HepG2 (cell line): ENCODE data around the gene WDR70. TPM values are rescaled to one million over a fixed set of nuclear protein-coding genes. Genes with fewer than 3 reads are reported as not detected.

Experiments used
- HDAC1 ChIP-seq: sonication (generic); formaldehyde crosslinking; IDR thresholded peaks from 2 replicates; pipeline ENCODE4 v1.5.1; 2020; ENCODE audit warnings: mild to moderate bottlenecking, missing genetic modification reagents
- HMG20A ChIP-seq: IDR thresholded peaks from 2 replicates; pipeline ENCODE4 v1.6.1; 2016; ENCODE audit warnings: borderline replicate concordance
- MIER3 ChIP-seq: IDR thresholded peaks from 2 replicates; pipeline ENCODE4 v1.6.1; 2016; ENCODE audit warnings: missing compliant biosample characterization, borderline replicate concordance
- SOX5 ChIP-seq: IDR thresholded peaks from 2 replicates; pipeline ENCODE4 v1.6.1; 2016; ENCODE audit warnings: borderline replicate concordance
- TCF7 ChIP-seq: sonication (generic); IDR thresholded peaks from 2 replicates; pipeline ENCODE4 v1.6.1; 2016; ENCODE audit warnings: antibody characterized with exemption, low read depth
- ZNF232 ChIP-seq: sonication (generic); formaldehyde crosslinking; IDR thresholded peaks from 2 replicates; pipeline ENCODE4 v1.4.0; 2020; ENCODE audit warnings: missing genetic modification reagents, borderline replicate concordance
- ZNF337 ChIP-seq: sonication (generic); formaldehyde crosslinking; IDR thresholded peaks from 2 replicates; pipeline ENCODE4 v1.5.1; 2020; ENCODE audit warnings: missing genetic modification reagents, low read depth, mild to moderate bottlenecking, borderline replicate concordance
- polyA plus RNA-seq, 8 experiments: library from polyadenylated mRNA; depleted of rRNA in 3 of 8; stranded (reverse) in 7 of 8; unstranded in 1 of 8; fragments of >200 nt; fragmentation: Illumina TruSeq in 4 of 8; extraction: Trizol in 4 of 8; gene quantifications; 2 replicates each; pipeline versions ENCODE4 v1.2.1 to v1.2.3, GENCODE V29; 2011 to 2016; ENCODE audit warnings: low read depth in 4 of 8, missing spikeins in 1 of 8, mixed read lengths in 1 of 8; ENCODE audit not compliant: insufficient read depth in 1 of 8
- total RNA-seq, 5 experiments: library from RNA; depleted of rRNA; stranded (reverse); fragments of >200 nt; fragmentation: Illumina TruSeq; extraction: Trizol; gene quantifications; 2 replicates each; pipeline ENCODE4 v1.2.3, GENCODE V29; 2016; ENCODE audit warnings: low read depth in 1 of 5
- TF ChIP-seq, protein P1 (sequence below): sonication (generic); formaldehyde crosslinking; conservative IDR thresholded peaks from 2 replicates; pipeline ENCODE4 v1.8.1; 2023; ENCODE audit warnings: missing genetic modification reagents
- TF ChIP-seq, protein P2 (sequence below), 2 experiments: sonication (generic) in 1 of 2; formaldehyde crosslinking in 1 of 2; IDR thresholded peaks; 2 replicates each; pipeline versions ENCODE4 v1.4.0 to v1.6.1; 2016 to 2020; ENCODE audit warnings: borderline replicate concordance in 1 of 2, low read depth in 1 of 2, mild to moderate bottlenecking in 1 of 2, missing genetic modification reagents in 1 of 2
- TF ChIP-seq, protein P3 (sequence below): sonication (generic); formaldehyde crosslinking; IDR thresholded peaks from 2 replicates; pipeline ENCODE4 v1.4.0; 2020; ENCODE audit warnings: missing genetic modification reagents, borderline replicate concordance

The WDR70 gene
- total and polyA plus RNA-seq, 2 of the 13 experiments (the other 11 are each of a cell fraction or from before 2014, with no cell fraction given), result 14.6 to 30.6 TPM

DNA sequence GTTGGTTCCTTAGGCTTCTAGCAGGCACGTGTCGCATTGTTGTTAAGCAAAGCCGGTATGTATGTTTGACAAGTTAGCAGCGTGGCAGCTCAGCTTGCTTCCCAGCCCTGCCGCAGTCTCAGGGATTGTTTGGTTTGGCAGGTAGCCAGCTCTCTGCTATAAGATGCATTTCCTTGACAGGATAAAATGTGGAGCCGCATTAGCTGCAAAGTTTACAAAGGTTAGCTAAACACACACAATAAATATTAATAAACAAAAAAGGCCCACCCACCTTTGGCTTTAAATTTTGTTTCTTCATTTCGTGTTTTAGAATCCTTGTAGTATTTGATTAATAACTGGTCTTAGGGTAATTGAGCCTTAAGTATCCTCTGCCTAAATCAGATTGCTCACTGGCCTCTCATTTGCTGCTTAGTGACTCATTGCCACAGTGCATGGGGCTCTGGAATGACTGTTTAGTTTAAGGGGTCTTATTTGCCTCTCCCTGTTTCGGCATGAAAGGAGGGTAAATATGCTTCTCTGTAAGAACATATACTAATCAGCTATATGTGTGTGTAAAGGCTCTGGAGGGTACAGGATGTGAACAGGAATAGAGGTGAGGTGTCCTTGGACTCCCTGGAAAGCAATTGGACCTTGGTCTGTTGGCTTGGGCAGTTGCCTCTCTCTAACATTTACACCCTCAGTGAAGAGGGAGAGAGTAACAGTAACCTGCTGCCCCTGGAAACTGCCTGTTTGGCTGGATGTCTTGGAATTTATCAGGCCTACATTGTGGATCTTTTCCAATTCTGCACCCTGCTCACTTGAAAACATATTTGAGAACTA, 338.7 kb downstream of the WDR70 start (continued):
- TF ChIP-seq ZNF232 (CRISPR knock-in tag) (0 out of 2 replicates have a peak, but pooled peaks have one; percentile 57), ZNF337 (no peak), TCF7 (peak; percentile 80), SOX5 (CRISPR knock-in tag) (peak; percentile 71), HDAC1 (CRISPR knock-in tag) (peak; percentile 93), HMG20A (CRISPR knock-in tag) (peak; percentile 97), MIER3 (CRISPR knock-in tag) (peak; percentile 84; the same call in 1 of the 2 replicates)
- TF ChIP-seq, protein P1, sequence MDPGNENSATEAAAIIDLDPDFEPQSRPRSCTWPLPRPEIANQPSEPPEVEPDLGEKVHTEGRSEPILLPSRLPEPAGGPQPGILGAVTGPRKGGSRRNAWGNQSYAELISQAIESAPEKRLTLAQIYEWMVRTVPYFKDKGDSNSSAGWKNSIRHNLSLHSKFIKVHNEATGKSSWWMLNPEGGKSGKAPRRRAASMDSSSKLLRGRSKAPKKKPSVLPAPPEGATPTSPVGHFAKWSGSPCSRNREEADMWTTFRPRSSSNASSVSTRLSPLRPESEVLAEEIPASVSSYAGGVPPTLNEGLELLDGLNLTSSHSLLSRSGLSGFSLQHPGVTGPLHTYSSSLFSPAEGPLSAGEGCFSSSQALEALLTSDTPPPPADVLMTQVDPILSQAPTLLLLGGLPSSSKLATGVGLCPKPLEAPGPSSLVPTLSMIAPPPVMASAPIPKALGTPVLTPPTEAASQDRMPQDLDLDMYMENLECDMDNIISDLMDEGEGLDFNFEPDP (CRISPR knock-in tag), result no peak
- TF ChIP-seq, protein P2, sequence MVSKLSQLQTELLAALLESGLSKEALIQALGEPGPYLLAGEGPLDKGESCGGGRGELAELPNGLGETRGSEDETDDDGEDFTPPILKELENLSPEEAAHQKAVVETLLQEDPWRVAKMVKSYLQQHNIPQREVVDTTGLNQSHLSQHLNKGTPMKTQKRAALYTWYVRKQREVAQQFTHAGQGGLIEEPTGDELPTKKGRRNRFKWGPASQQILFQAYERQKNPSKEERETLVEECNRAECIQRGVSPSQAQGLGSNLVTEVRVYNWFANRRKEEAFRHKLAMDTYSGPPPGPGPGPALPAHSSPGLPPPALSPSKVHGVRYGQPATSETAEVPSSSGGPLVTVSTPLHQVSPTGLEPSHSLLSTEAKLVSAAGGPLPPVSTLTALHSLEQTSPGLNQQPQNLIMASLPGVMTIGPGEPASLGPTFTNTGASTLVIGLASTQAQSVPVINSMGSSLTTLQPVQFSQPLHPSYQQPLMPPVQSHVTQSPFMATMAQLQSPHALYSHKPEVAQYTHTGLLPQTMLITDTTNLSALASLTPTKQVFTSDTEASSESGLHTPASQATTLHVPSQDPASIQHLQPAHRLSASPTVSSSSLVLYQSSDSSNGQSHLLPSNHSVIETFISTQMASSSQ (IDR thresholded peaks at IDR 0.05; ENCODE audit: low read depth), result peak; percentile 43
- TF ChIP-seq, protein P2 (CRISPR knock-in tag; IDR thresholded peaks at IDR 0.05; ENCODE audit: borderline replicate concordance), result peak; percentile 78; the same call in 1 of the 2 replicates
- TF ChIP-seq, protein P3, sequence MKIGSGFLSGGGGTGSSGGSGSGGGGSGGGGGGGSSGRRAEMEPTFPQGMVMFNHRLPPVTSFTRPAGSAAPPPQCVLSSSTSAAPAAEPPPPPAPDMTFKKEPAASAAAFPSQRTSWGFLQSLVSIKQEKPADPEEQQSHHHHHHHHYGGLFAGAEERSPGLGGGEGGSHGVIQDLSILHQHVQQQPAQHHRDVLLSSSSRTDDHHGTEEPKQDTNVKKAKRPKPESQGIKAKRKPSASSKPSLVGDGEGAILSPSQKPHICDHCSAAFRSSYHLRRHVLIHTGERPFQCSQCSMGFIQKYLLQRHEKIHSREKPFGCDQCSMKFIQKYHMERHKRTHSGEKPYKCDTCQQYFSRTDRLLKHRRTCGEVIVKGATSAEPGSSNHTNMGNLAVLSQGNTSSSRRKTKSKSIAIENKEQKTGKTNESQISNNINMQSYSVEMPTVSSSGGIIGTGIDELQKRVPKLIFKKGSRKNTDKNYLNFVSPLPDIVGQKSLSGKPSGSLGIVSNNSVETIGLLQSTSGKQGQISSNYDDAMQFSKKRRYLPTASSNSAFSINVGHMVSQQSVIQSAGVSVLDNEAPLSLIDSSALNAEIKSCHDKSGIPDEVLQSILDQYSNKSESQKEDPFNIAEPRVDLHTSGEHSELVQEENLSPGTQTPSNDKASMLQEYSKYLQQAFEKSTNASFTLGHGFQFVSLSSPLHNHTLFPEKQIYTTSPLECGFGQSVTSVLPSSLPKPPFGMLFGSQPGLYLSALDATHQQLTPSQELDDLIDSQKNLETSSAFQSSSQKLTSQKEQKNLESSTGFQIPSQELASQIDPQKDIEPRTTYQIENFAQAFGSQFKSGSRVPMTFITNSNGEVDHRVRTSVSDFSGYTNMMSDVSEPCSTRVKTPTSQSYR, result peak; percentile 61; the same call in 1 of the 2 replicates
